ENCODE measurements around the gene GET3.
"Not testable (repeated sequence)": the region's sequence is repeated elsewhere in the genome, so short reads cannot be mapped to it uniquely, and the experiment has no call there.

- TF ChIP-seq EZH2 (IDR thresholded peaks at IDR 0.05; ENCODE audit: borderline replicate concordance, low read depth, low read length, severe bottlenecking); CTCF (IDR thresholded peaks at IDR 0.05; ENCODE audit: extremely low read depth in 1 of 2, insufficient read depth in 1 of 2, low read depth in 1 of 2, low read length in 2 of 2); JUN (IDR thresholded peaks at IDR 0.05; ENCODE audit: borderline replicate concordance, insufficient read depth, insufficient read length, low read depth); POLR2A (IDR thresholded peaks at IDR 0.05; ENCODE audit: low read depth, low read length); MAX (IDR thresholded peaks at IDR 0.05; ENCODE audit: insufficient read depth, insufficient read length); POLR2AphosphoS5 (IDR thresholded peaks at IDR 0.05; ENCODE audit: insufficient read depth, low read depth, low read length); FOS (IDR thresholded peaks at IDR 0.05; ENCODE audit: borderline replicate concordance, insufficient read depth, low read length); MYC (IDR thresholded peaks at IDR 0.05; ENCODE audit: low read depth, low read length): not testable (repeated sequence)
These were observed 11.7 kb upstream of the GET3 start for GRCh38 chr19:12725612-12726011.

Measured in endothelial cell of umbilical vein (primary cell).